Lung (tissue), 12 donors: ENCODE data around the gene ABCC11. TPM values are rescaled to one million over a fixed set of nuclear protein-coding genes. Genes with fewer than 3 reads are reported as not detected.

Experiments
- ATAC-seq: fragments of 200-7000 bp; cut with Tn5 transposase; one replicate; pipeline ENCODE4 v1.9.1; 2020; ENCODE audit warnings: moderate number of reproducible peaks; ENCODE audit not compliant: insufficient read depth, low FRiP score
- DNase-seq, 3 donors: peaks; one replicate each; pipeline ENCODE4 v3.0.0-alpha.2; 2013 to 2017
- H3K27ac ChIP-seq, 2 donors: one replicate each; pipeline ENCODE4 v1.5.1; 2013; ENCODE audit warnings: mild to moderate bottlenecking in 2 of 2, moderate library complexity in 2 of 2, control low read depth in 1 of 2, inconsistent platforms in 1 of 2, low read depth in 1 of 2, low read length in 1 of 2
- H3K27me3 ChIP-seq, 3 donors: one replicate each; pipeline ENCODE4 v1.5.1; 2013; ENCODE audit warnings: low read length in 2 of 3; ENCODE audit not compliant: control insufficient read depth in 3 of 3, insufficient read depth in 3 of 3
- H3K36me3 ChIP-seq, 4 donors: one replicate each; pipeline ENCODE4 v1.5.1; 2013; ENCODE audit warnings: low read length in 4 of 4, mild to moderate bottlenecking in 1 of 4, moderate library complexity in 1 of 4; ENCODE audit not compliant: control insufficient read depth in 4 of 4, insufficient read depth in 4 of 4
- H3K4me1 ChIP-seq, 5 donors: one replicate each; pipeline ENCODE4 v1.5.1; 2013; ENCODE audit warnings: low read length in 5 of 5, mild to moderate bottlenecking in 2 of 5, moderate library complexity in 1 of 5; ENCODE audit not compliant: control insufficient read depth in 5 of 5, insufficient read depth in 5 of 5
- H3K4me3 ChIP-seq: one replicate; pipeline ENCODE4 v1.5.1; 2013; ENCODE audit warnings: mild to moderate bottlenecking, control low read depth, moderate library complexity
- H3K9ac ChIP-seq, 2 donors: one replicate each; pipeline ENCODE4 v1.5.1; 2013; ENCODE audit warnings: low read length in 2 of 2, control low read depth in 1 of 2; ENCODE audit not compliant: insufficient read depth in 1 of 2
- H3K9me3 ChIP-seq, 4 donors: one replicate each; pipeline ENCODE4 v1.5.1; 2013; ENCODE audit warnings: low read length in 3 of 4, mild to moderate bottlenecking in 1 of 4, moderate library complexity in 1 of 4; ENCODE audit not compliant: control insufficient read depth in 4 of 4, insufficient read depth in 3 of 4
- CTCF ChIP-seq: IDR thresholded peaks from 2 replicates; pipeline ENCODE4 v1.5.1; 2012; ENCODE audit warnings: mild to moderate bottlenecking; ENCODE audit errors: control extremely low read depth, extremely low read depth
- WGBS, 2 donors: extraction: QIAGEN DNeasy Blood & Tissue Kit; methylation state at CpG; one replicate each; pipeline ENCODE4 v1.1.7; 2013; 5-methylcytosine and 5-hydroxymethylcytosine counted together
- polyA plus RNA-seq, 2 donors: library from polyadenylated mRNA; stranded (reverse); fragments of 200-250 nt; gene quantifications; one replicate each; pipeline ENCODE4 v1.2.1, GENCODE V29; 2013
- total RNA-seq, 2 donors: library from RNA; depleted of rRNA in 1 of 2; stranded (reverse); fragments of >200 nt in 1 of 2; gene quantifications; one replicate each; pipeline ENCODE4 v1.2.1, GENCODE V29; 2014 to 2021
- donor health status: control.
- donor health status: control.
- donor health status: Bipolar disorder and iron deficiency.
- donor health status: healthy.
- donor health status: DM: yes; HTN: yes; CAD: no.

ABCC11 gene
- total and polyA plus RNA-seq, 4 donors, result 0.08 to 1.3 (median 0.25) TPM

- Histone ChIP-seq H3K9ac (no peak overlapping the region), H3K36me3 (no peaks in the 10 kb centered on the region), H3K4me3 (no peak overlapping the region), H3K27me3 (no peaks in the 10 kb centered on the region), H3K4me1 (peaks cover 0 to 4% (median 0%) of the 10 kb centered on the region in 5 donors), H3K27ac (no peak overlapping the region), H3K9me3 (no peaks in the 10 kb centered on the region)
- 63 to 72% methylated on average over 21 to 22 of the region's 22 CpGs for WGBS, 2 donors
- DNase-seq (peak; percentile 41 to 73 (median 50)), ATAC-seq (peak; percentile 48)
- no peak for TF ChIP-seq CTCF
Observed at GRCh38 chr16:48117217-48118105, 129.9 kb downstream of the ABCC11 start.

Other genes starting within 250 kb of the ABCC11 start
- not detected for gene ABCC12, start 91.5 kb downstream of the ABCC11 start, total RNA-seq
- not detected for gene ABCC12, start 91.5 kb downstream of the ABCC11 start, polyA plus RNA-seq
- 10 to 100 TPM; 65.4 to 81.5 TPM for gene LONP2, start 3.2 kb downstream of the ABCC11 start, total RNA-seq
- 10 to 100 TPM; 20.7 to 26.9 TPM for gene LONP2, start 3.2 kb downstream of the ABCC11 start, polyA plus RNA-seq
- 10 to 100 TPM; 22.3 to 53.2 TPM for gene SIAH1, start 137.9 kb upstream of the ABCC11 start, total RNA-seq
- 10 to 100 TPM; 15.6 to 16.0 TPM for gene SIAH1, start 137.9 kb upstream of the ABCC11 start, polyA plus RNA-seq